ENCODE measurements around the gene PLK5. TPM values are rescaled to one million over a fixed set of nuclear protein-coding genes. Genes with fewer than 3 reads are reported as not detected.

The PLK5 gene
- total RNA-seq, 1 experiment from 2014 or later: not detected

DNA sequence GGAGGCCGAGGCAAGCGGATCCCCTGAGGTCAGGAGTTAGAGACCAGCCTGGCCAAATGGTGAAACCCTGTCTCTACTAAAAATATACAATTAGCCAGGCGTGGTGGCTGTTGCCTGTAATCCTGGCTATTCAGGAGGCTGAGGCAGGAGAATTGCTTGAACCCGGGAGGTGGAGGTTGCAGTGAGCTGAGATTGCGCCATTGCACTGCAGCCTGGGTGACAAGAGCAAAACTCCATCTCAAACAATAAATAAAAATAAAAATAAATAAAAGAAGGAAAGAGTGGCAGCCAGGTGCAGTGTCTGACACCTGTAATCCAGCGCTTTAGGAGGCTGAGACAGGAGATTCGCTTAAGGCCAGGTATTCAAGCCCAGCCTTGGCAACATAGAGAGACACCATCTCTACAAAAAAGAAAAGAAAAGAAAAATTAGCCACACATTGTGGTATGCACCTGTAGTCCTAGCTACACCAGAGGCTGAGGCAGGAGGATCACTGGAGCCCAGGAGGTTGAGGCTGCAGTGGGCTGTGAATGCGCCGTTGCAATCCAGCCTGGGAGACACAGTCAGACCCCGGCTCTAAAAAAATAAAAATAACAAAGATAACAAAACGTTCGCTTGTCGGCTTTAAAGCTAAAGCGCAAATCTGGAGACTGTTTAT lies 21.3 kb upstream of the PLK5 start:
- TF ChIP-seq, protein P1, sequence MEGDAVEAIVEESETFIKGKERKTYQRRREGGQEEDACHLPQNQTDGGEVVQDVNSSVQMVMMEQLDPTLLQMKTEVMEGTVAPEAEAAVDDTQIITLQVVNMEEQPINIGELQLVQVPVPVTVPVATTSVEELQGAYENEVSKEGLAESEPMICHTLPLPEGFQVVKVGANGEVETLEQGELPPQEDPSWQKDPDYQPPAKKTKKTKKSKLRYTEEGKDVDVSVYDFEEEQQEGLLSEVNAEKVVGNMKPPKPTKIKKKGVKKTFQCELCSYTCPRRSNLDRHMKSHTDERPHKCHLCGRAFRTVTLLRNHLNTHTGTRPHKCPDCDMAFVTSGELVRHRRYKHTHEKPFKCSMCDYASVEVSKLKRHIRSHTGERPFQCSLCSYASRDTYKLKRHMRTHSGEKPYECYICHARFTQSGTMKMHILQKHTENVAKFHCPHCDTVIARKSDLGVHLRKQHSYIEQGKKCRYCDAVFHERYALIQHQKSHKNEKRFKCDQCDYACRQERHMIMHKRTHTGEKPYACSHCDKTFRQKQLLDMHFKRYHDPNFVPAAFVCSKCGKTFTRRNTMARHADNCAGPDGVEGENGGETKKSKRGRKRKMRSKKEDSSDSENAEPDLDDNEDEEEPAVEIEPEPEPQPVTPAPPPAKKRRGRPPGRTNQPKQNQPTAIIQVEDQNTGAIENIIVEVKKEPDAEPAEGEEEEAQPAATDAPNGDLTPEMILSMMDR (conservative IDR thresholded peaks at IDR 0.05; ENCODE audit: low read depth, low read length): no peak
- no peak for TF ChIP-seq EZH2 (IDR thresholded peaks at IDR 0.05; ENCODE audit: borderline replicate concordance, low read depth, low read length, poor library complexity, severe bottlenecking)
- CTCF ChIA-PET: interaction anchor here (0.7 kb wide), 1 partner anchor 320 kb away, joined by 5 read pairs; no protein-coding TSS in a partner anchor
- Histone ChIP-seq H3K9me3 (ENCODE audit: low read depth, low read length, poor library complexity, severe bottlenecking) (no peaks in the 10 kb centered on the region), H3K4me1 (ENCODE audit: insufficient read depth, low read length, poor library complexity, severe bottlenecking) (peaks cover 18% of the 10 kb centered on the region), H3K27me3 (replicated peaks; ENCODE audit: insufficient read depth, low read depth, low read length, poor library complexity) (no peaks in the 10 kb centered on the region), H3K36me3 (ENCODE audit: insufficient read depth, low read length, poor library complexity, severe bottlenecking) (no peaks in the 10 kb centered on the region), H3K4me3 (ENCODE audit: low read depth, low read length, poor library complexity, severe bottlenecking) (peak overlapping the region; percentile 40), H3K27ac (ENCODE audit: low read depth, low read length, poor library complexity, severe bottlenecking) (no peak overlapping the region)
- DNase-seq (ENCODE audit: low spot score): no peak
- intact Hi-C loops (cut with micrococcal nuclease; ENCODE audit: unreplicated experiment): no loop called here
- no TSS peak for BruUV-seq (replicated peaks)
- POLR2A ChIA-PET (ENCODE audit: low non-redundant PET): no interaction called here

DNA sequence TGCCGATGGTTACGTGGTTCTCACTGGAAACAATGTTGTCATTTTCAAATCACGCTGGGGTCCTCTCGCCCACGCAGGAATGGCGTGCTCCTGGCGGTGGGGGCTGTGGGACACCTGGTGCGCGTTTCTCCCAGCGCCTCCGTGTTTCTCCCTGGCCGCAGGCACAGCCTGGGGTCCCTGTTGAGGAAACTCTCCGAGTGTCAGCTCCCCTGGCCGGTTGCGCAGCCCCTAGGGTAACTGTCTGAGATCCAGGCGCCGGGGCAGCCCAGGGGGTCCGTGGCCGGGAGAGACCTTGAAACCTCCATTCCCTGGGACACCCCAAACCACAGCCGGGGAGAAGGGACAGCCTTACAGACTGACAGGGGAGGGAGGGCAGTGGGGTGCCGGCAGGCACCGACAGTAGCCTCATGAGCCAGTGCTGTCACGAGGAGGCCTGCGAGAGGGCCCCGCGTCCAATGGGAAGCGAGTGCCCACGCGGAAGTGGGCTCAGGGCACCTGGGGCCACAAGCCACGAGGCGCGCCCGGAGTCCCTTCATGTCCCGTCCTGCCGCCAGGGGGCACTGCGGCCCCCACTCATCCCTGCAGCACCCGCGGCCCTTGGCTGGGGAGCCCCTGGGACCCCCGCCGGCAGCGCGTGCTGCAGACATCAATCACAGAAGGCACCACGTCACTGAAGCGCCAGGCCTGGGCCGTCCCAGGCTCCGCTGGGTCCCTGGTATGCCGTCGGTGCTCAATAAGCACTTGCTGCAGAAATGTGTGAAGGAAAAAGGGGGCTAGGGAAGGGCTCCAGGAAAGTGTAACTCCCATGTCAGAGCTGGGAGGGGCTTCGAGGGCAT lies 20.6 kb upstream of the PLK5 start:
- H3K27me3 ChIP-seq (replicated peaks; ENCODE audit: insufficient read depth, low read depth, low read length, poor library complexity): no peaks in the 10 kb centered on the region
- intact Hi-C loops (cut with micrococcal nuclease; ENCODE audit: unreplicated experiment): no loop called here
- H3K4me1 ChIP-seq (ENCODE audit: insufficient read depth, low read length, poor library complexity, severe bottlenecking): peaks cover 18% of the 10 kb centered on the region
- peak overlapping the region; percentile 41 for H3K27ac ChIP-seq (ENCODE audit: low read depth, low read length, poor library complexity, severe bottlenecking)
- DNase-seq (ENCODE audit: low spot score): peak; percentile 84
- H3K4me3 ChIP-seq (ENCODE audit: low read depth, low read length, poor library complexity, severe bottlenecking): peak overlapping the region; percentile 40
- CTCF ChIA-PET: interaction anchor here (0.7 kb wide), 1 partner anchor 319 kb away, joined by 5 read pairs; no protein-coding TSS in a partner anchor
- POLR2A ChIA-PET (ENCODE audit: low non-redundant PET): no interaction called here
- no peaks in the 10 kb centered on the region for H3K9me3 ChIP-seq (ENCODE audit: low read depth, low read length, poor library complexity, severe bottlenecking)
- TF ChIP-seq EZH2 (IDR thresholded peaks at IDR 0.05; ENCODE audit: borderline replicate concordance, low read depth, low read length, poor library complexity, severe bottlenecking): no peak
- TF ChIP-seq, protein P1 (conservative IDR thresholded peaks at IDR 0.05; ENCODE audit: low read depth, low read length): peak; percentile 93
- no TSS peak for BruUV-seq (replicated peaks)
- no peaks in the 10 kb centered on the region for H3K36me3 ChIP-seq (ENCODE audit: insufficient read depth, low read length, poor library complexity, severe bottlenecking)

DNA sequence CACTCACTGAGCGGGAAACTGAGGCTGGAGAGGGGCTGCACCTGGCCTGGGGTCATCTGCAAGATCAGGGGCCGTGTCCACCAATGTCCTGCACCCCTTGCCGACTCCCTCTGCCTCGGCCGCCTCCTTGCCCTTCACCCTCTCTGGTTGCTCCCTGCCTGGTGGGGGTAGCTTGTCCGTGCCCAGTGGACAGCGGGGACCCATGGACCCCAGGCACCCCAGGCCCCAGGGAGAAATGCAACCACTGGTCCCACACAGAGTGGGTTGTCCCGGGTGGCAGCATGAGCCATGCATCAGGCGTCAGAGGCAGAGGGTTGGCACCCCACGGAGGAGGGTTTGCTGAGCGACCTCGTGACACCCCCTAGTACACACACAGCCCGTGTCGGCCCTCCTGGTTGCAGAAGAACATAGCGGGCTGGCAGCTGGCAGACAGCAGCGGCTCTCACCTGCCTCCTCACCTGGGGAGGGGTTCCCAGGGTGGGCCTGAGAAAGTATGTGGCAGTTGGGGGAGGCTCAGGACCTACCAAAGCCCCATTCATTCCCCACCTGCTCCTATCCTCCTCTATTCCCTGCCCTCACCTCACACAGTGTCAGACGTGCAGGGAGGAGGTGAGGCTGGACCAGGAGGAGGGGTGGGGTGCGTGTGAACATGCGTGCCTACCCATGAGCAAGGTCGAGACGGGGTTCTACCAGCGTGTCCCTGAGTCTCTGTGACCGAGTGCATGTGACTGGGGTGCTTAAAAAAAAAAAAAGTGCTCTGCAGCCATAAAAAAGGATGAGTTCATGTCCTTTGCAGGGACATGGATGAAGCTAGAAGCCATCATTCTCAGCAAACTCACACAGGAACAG lies 19.7 kb upstream of the PLK5 start:
- intact Hi-C loops (cut with micrococcal nuclease; ENCODE audit: unreplicated experiment): no loop called here
- BruUV-seq (replicated peaks): no TSS peak
- no peak for TF ChIP-seq EZH2 (IDR thresholded peaks at IDR 0.05; ENCODE audit: borderline replicate concordance, low read depth, low read length, poor library complexity, severe bottlenecking)
- TF ChIP-seq, protein P1 (conservative IDR thresholded peaks at IDR 0.05; ENCODE audit: low read depth, low read length): no peak
- H3K9me3 ChIP-seq (ENCODE audit: low read depth, low read length, poor library complexity, severe bottlenecking): no peaks in the 10 kb centered on the region
- H3K27me3 ChIP-seq (replicated peaks; ENCODE audit: insufficient read depth, low read depth, low read length, poor library complexity): no peaks in the 10 kb centered on the region
- H3K4me3 ChIP-seq (ENCODE audit: low read depth, low read length, poor library complexity, severe bottlenecking): no peak overlapping the region
- DNase-seq (ENCODE audit: low spot score): no peak
- ChIA-PET POLR2A (ENCODE audit: low non-redundant PET) (no interaction called here), CTCF (no interaction called here)
- no peak overlapping the region for H3K27ac ChIP-seq (ENCODE audit: low read depth, low read length, poor library complexity, severe bottlenecking)
- H3K36me3 ChIP-seq (ENCODE audit: insufficient read depth, low read length, poor library complexity, severe bottlenecking): no peaks in the 10 kb centered on the region
- peaks cover 18% of the 10 kb centered on the region for H3K4me1 ChIP-seq (ENCODE audit: insufficient read depth, low read length, poor library complexity, severe bottlenecking)

All from A673 (cell line).